SU-DHL-6 (cell line): ENCODE measurements around the gene NOTUM.

ENCODE experiments used
- CTCF ChIP-seq: fragments of 200-600 bp; sonication (generic); IDR thresholded peaks from one replicate; pipeline ENCODE4 v1.5.1; 2017; ENCODE audit warnings: antibody characterized with exemption, mild to moderate bottlenecking, low read length, moderate library complexity; ENCODE audit not compliant: insufficient read depth, poor library complexity, severe bottlenecking
- EZH2phosphoT487 ChIP-seq: fragments of 200-600 bp; sonication (generic), shearing (Covaris generic); conservative IDR thresholded peaks from 2 replicates; pipeline ENCODE4 v1.6.1; 2018; ENCODE audit warnings: mild to moderate bottlenecking, antibody characterized with exemption, low read length, moderate library complexity, mixed read lengths

GRCh38 chr17:81904600-81905423 lies 56.2 kb downstream of the NOTUM start:
- no peak for TF ChIP-seq CTCF
- TF ChIP-seq EZH2phosphoT487 = no peak
